ENCODE results near the gene PCGF5.

- TF ChIP-seq, protein P1, sequence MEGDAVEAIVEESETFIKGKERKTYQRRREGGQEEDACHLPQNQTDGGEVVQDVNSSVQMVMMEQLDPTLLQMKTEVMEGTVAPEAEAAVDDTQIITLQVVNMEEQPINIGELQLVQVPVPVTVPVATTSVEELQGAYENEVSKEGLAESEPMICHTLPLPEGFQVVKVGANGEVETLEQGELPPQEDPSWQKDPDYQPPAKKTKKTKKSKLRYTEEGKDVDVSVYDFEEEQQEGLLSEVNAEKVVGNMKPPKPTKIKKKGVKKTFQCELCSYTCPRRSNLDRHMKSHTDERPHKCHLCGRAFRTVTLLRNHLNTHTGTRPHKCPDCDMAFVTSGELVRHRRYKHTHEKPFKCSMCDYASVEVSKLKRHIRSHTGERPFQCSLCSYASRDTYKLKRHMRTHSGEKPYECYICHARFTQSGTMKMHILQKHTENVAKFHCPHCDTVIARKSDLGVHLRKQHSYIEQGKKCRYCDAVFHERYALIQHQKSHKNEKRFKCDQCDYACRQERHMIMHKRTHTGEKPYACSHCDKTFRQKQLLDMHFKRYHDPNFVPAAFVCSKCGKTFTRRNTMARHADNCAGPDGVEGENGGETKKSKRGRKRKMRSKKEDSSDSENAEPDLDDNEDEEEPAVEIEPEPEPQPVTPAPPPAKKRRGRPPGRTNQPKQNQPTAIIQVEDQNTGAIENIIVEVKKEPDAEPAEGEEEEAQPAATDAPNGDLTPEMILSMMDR (IDR thresholded peaks at IDR 0.05) = no peak
- no peak for TF ChIP-seq POLR2A (IDR thresholded peaks at IDR 0.05)
Measured at GRCh38 chr10:91185239-91185875, 35.1 kb upstream of the PCGF5 start.

Measured in thyroid gland (tissue), 4 donors.